A549 (cell line): ENCODE data around the gene CHPT1.

ENCODE experiments used
- ZFP36 ChIP-seq: fragments of 450-650 bp; IDR thresholded peaks from 2 replicates; pipeline ENCODE4 v1.6.1; 2014; ENCODE audit warnings: borderline replicate concordance; ENCODE audit not compliant: partially characterized antibody
- TF ChIP-seq, protein P1 (sequence below): fragments of >200 bp; sonication (Bioruptor Twin); formaldehyde crosslinking; IDR thresholded peaks from 3 replicates; pipeline ENCODE4 v1.5.1; 2016

DNA sequence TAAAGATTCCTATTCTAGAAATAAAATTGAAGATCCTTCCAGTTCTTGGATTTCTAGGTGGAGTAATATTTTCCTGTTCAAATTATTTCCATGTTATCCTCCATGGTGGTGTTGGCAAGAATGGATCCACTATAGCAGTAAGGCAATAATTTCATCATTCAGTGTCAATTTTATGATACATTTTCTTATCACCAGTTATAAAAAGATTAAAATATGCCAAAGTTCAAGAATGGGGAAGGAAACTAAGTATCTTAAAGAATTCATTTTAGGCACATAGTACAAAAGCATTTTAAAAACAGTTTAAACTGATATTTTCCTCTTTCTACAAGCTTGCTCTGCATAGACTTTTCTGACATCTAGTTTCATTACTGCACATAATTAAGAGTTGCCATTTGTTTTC is 22.7 kb downstream of the CHPT1 start:
- TF ChIP-seq ZFP36, result no peak
- TF ChIP-seq, protein P1, sequence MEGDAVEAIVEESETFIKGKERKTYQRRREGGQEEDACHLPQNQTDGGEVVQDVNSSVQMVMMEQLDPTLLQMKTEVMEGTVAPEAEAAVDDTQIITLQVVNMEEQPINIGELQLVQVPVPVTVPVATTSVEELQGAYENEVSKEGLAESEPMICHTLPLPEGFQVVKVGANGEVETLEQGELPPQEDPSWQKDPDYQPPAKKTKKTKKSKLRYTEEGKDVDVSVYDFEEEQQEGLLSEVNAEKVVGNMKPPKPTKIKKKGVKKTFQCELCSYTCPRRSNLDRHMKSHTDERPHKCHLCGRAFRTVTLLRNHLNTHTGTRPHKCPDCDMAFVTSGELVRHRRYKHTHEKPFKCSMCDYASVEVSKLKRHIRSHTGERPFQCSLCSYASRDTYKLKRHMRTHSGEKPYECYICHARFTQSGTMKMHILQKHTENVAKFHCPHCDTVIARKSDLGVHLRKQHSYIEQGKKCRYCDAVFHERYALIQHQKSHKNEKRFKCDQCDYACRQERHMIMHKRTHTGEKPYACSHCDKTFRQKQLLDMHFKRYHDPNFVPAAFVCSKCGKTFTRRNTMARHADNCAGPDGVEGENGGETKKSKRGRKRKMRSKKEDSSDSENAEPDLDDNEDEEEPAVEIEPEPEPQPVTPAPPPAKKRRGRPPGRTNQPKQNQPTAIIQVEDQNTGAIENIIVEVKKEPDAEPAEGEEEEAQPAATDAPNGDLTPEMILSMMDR, result no peak
